Right lobe of liver (tissue), 4 donors: ENCODE results near the gene ANKRD55.

Experiments used
- CTCF ChIP-seq, 4 donors: fragments of 200-600 bp in 3 of 4; fragments of 450-650 bp in 1 of 4; IDR thresholded peaks; one replicate each; pipeline versions ENCODE4 v1.5.1 to v1.8.0; 2016 to 2022; ENCODE audit warnings: antibody characterized with exemption in 4 of 4, mild to moderate bottlenecking in 2 of 4
- POLR2A ChIP-seq: fragments of 450-650 bp; IDR thresholded peaks from one replicate; pipeline ENCODE4 v1.6.1; 2017; ENCODE audit warnings: antibody characterized with exemption, mild to moderate bottlenecking
- donor health status: DM: no; HTN: no; CAD: no.
- donor health status: DM: no; HTN: no; CAD: no.
- donor health status: DM: no; HTN: yes; CAD: no.

- no peak for TF ChIP-seq CTCF (IDR thresholded peaks at IDR 0.05)
- no peak for TF ChIP-seq POLR2A
Measured at GRCh38 chr5:56116599-56117141, 116.5 kb downstream of the ANKRD55 start.
